WERI-Rb-1 (cell line): ENCODE measurements around the gene SYS1.

Source experiments
- DNase-seq: peaks from one replicate; pipeline ENCODE4 v3.0.0-alpha.2; 2020
- H3K27ac ChIP-seq: fragments of 250-450 bp; sonication (Bioruptor Pico); 2 replicates; pipeline ENCODE4 v1.5.1; 2020; ENCODE audit warnings: mild to moderate bottlenecking, moderate library complexity
- H3K27me3 ChIP-seq: fragments of 250-450 bp; sonication (Bioruptor Pico); 2 replicates; pipeline ENCODE4 v1.5.1; 2021; ENCODE audit warnings: mild to moderate bottlenecking, low read depth, moderate library complexity; ENCODE audit not compliant: insufficient read depth, severe bottlenecking
- H3K36me3 ChIP-seq: fragments of 250-450 bp; sonication (Bioruptor Pico); 2 replicates; pipeline ENCODE4 v1.5.1; 2020; ENCODE audit warnings: mild to moderate bottlenecking, moderate library complexity
- H3K4me3 ChIP-seq: 2 replicates; pipeline ENCODE4 v1.5.1; 2011; ENCODE audit warnings: low read depth, mild to moderate bottlenecking, control low read depth, low read length
- H3K9me3 ChIP-seq: fragments of 250-450 bp; sonication (Bioruptor Pico); 2 replicates; pipeline ENCODE4 v1.5.1; 2021; ENCODE audit warnings: mild to moderate bottlenecking, moderate library complexity; ENCODE audit not compliant: severe bottlenecking
- TF ChIP-seq, protein P1 (sequence below): IDR thresholded peaks from 2 replicates; pipeline ENCODE4 v1.5.1; 2011; ENCODE audit warnings: low read depth, mild to moderate bottlenecking, control low read depth, inconsistent platforms, low read length

SYS1 gene

GRCh38 chr20:45328451-45328850 lies 34.5 kb upstream of the SYS1 start:
- peak overlapping the region; percentile 87 for H3K27ac ChIP-seq

GRCh38 chr20:45329497-45330319 lies 33.2 kb upstream of the SYS1 start:
- TF ChIP-seq, protein P1, sequence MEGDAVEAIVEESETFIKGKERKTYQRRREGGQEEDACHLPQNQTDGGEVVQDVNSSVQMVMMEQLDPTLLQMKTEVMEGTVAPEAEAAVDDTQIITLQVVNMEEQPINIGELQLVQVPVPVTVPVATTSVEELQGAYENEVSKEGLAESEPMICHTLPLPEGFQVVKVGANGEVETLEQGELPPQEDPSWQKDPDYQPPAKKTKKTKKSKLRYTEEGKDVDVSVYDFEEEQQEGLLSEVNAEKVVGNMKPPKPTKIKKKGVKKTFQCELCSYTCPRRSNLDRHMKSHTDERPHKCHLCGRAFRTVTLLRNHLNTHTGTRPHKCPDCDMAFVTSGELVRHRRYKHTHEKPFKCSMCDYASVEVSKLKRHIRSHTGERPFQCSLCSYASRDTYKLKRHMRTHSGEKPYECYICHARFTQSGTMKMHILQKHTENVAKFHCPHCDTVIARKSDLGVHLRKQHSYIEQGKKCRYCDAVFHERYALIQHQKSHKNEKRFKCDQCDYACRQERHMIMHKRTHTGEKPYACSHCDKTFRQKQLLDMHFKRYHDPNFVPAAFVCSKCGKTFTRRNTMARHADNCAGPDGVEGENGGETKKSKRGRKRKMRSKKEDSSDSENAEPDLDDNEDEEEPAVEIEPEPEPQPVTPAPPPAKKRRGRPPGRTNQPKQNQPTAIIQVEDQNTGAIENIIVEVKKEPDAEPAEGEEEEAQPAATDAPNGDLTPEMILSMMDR = no peak
- peaks cover 71% of the 10 kb centered on the region for H3K36me3 ChIP-seq
- no peak overlapping the region for H3K4me3 ChIP-seq
- H3K9me3 ChIP-seq = no peaks in the 10 kb centered on the region
- DNase-seq = no peak
- no peaks in the 10 kb centered on the region for H3K27me3 ChIP-seq
- H3K27ac ChIP-seq = peak overlapping the region; percentile 87

More at GRCh38 chr20:45328451-45328850, 34.5 kb upstream of the SYS1 start:
- 0 out of 2 replicates have a peak overlapping the region, but pooled peaks have one; percentile 6 for H3K4me3 ChIP-seq
- no peaks in the 10 kb centered on the region for H3K27me3 ChIP-seq
- H3K36me3 ChIP-seq = peaks cover 62% of the 10 kb centered on the region
- TF ChIP-seq, protein P1 = no peak
- no peaks in the 10 kb centered on the region for H3K9me3 ChIP-seq
- DNase-seq = peak; percentile 88

GRCh38 chr20:45330476-45330875 lies 32.5 kb upstream of the SYS1 start:
- Histone ChIP-seq H3K27me3 (no peaks in the 10 kb centered on the region), H3K27ac (peak overlapping the region; percentile 87), H3K36me3 (peaks cover 79% of the 10 kb centered on the region), H3K4me3 (no peak overlapping the region), H3K9me3 (no peaks in the 10 kb centered on the region)
- TF ChIP-seq, protein P1 = no peak
- no peak for DNase-seq

- no peak overlapping the region for H3K4me3 ChIP-seq
Observed at GRCh38 chr20:45336530-45337366, 26.2 kb upstream of the SYS1 start.

GRCh38 chr20:45337367-45338120 lies 25.4 kb upstream of the SYS1 start:
- TF ChIP-seq, protein P1 = no peak
- Histone ChIP-seq H3K4me3 (no peak overlapping the region), H3K9me3 (no peaks in the 10 kb centered on the region), H3K27me3 (no peaks in the 10 kb centered on the region), H3K36me3 (peaks cover 58% of the 10 kb centered on the region), H3K27ac (peak overlapping the region; percentile 54)
- no peak for DNase-seq

More at GRCh38 chr20:45336530-45337366, 26.2 kb upstream of the SYS1 start:
- no peaks in the 10 kb centered on the region for H3K9me3 ChIP-seq
- H3K36me3 ChIP-seq = peaks cover 65% of the 10 kb centered on the region
- peak overlapping the region; percentile 54 for H3K27ac ChIP-seq
- TF ChIP-seq, protein P1 = no peak
- no peaks in the 10 kb centered on the region for H3K27me3 ChIP-seq
- DNase-seq = no peak
